ENCODE measurements around the gene ARHGAP10.
"Not testable (repeated sequence)": the region's sequence is repeated elsewhere in the genome, so short reads cannot be mapped to it uniquely, and the experiment has no call there.

ARHGAP10 gene

DNA sequence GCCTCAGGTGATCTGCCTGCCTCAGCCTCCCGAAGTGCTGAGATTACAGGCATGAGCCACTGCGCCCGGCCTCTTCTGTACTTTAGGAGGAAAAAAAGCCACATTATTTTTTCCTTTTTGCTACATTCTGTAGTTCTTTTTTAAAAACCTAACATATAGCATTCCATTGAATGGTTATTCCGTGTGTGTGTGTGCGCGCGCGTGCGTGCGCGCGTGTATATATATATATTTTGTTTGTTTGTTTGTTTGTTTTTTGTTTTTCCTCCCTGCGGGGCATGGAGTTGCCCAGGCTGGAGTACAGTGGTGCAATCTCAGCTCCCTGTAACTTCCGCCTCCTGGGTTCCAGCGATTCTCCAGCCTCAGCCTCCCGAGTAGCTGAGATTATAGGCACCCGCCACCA is 59.5 kb downstream of the ARHGAP10 start:
- WGBS, 2 experiments = 97 to 98% methylated on average over 16 to 17 of the region's 17 CpGs
- no peak overlapping the region for H3K4me3 ChIP-seq (ENCODE audit: insufficient read depth, low read depth, low read length)
- no peaks in the 10 kb centered on the region for H3K27me3 ChIP-seq (ENCODE audit: control insufficient read depth, insufficient read depth, low read length, poor library complexity, severe bottlenecking)
- no peaks in the 10 kb centered on the region for H3K9me3 ChIP-seq (ENCODE audit: control insufficient read depth, low read length)
- H3K4me1 ChIP-seq (ENCODE audit: control insufficient read depth, insufficient read depth, low read length) = peaks cover 9% of the 10 kb centered on the region
- H3K27ac ChIP-seq (ENCODE audit: insufficient read depth, low read depth, low read length, poor library complexity, severe bottlenecking) = no peak overlapping the region
- no peaks in the 10 kb centered on the region for H3K36me3 ChIP-seq (ENCODE audit: control insufficient read depth, insufficient read depth, low read length)

DNA sequence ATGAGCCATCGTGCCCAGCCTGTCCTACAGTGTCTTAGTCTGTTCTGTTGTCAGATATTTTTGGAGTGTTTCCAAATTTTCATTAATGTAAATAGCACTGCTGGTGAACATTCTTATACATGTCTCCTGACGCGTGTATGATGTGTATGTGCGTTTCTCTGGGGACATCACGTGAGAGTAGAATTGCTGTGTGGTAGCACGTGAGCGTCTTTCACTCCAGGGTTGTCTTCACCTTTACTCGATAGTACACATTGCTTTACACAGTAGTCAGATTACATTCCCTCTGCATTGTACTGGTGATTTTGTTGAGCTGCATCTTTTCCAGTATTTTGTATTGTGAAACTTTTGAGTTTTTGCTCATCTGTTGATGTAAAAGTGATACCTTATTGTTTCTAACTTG is 60.0 kb downstream of the ARHGAP10 start:
- Histone ChIP-seq H3K9me3 (ENCODE audit: control insufficient read depth, low read length) (no peaks in the 10 kb centered on the region), H3K27me3 (ENCODE audit: control insufficient read depth, insufficient read depth, low read length, poor library complexity, severe bottlenecking) (no peaks in the 10 kb centered on the region), H3K4me3 (ENCODE audit: insufficient read depth, low read depth, low read length) (no peak overlapping the region), H3K36me3 (ENCODE audit: control insufficient read depth, insufficient read depth, low read length) (no peaks in the 10 kb centered on the region), H3K4me1 (ENCODE audit: control insufficient read depth, insufficient read depth, low read length) (peaks cover 5% of the 10 kb centered on the region), H3K27ac (ENCODE audit: insufficient read depth, low read depth, low read length, poor library complexity, severe bottlenecking) (no peak overlapping the region)
- 96 to 97% methylated on average over 7 to 8 of the region's 8 CpGs for WGBS, 2 experiments

DNA sequence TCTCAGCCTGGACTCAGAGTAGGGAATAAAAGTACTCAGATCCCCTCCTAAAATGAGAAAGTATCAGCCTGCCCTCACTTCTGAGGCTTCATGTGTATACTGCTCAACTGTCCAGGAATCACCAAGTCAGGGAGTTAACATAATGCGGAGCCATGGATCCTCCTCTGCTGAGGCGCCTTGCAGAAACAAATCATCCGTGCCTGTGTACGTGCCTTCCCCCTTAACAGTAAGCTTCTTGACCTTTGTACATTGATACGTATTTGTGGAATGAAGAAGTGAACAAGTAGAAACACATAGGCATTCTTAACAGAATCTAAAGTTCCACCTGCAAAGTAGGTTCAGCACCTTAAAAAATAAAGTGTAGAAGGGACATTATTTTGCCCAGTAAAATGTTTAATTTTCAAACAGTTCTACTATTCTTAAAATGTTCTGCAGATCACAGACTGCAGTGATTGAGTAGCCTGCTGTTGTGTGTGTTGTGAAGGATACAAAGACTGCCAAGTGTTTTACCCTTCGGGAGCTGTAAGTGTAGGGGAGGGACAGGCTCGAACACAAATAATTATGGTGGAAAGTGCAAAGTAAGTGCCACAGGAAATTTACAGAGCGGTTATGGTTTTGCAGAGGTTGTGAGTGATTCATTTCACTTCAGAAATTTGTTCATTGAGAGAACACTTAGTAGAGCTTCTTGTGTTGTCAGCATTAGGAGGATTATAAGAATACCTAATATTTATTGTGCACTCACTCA is 61.9 kb downstream of the ARHGAP10 start:
- Histone ChIP-seq H3K27ac (ENCODE audit: insufficient read depth, low read depth, low read length, poor library complexity, severe bottlenecking) (no peak overlapping the region), H3K4me3 (ENCODE audit: insufficient read depth, low read depth, low read length) (no peak overlapping the region), H3K4me1 (ENCODE audit: control insufficient read depth, insufficient read depth, low read length) (no peaks in the 10 kb centered on the region), H3K27me3 (ENCODE audit: control insufficient read depth, insufficient read depth, low read length, poor library complexity, severe bottlenecking) (no peaks in the 10 kb centered on the region), H3K9me3 (ENCODE audit: control insufficient read depth, low read length) (no peaks in the 10 kb centered on the region), H3K36me3 (ENCODE audit: control insufficient read depth, insufficient read depth, low read length) (no peaks in the 10 kb centered on the region)
- WGBS, 2 experiments = 89 to 93% methylated on average over 8 of the region's 8 CpGs

DNA sequence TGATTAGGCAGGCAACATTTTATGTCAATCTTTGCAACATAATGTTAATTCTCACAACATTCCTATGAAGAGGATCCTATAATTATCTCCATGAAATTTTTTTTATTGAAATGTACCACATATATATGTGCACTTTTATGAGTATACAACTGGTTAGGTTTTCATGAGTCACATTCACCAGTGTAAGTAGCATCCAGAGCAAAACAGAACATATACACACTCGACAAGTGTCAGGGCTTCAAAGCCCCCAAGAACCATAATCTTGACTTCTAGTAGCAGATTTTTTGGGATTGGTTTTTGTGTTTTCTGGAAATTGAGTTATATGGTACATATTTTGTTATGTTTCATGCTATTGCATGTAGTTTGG is 62.4 kb downstream of the ARHGAP10 start:
- H3K4me1 ChIP-seq (ENCODE audit: control insufficient read depth, insufficient read depth, low read length) = no peaks in the 10 kb centered on the region
- no peak overlapping the region for H3K27ac ChIP-seq (ENCODE audit: insufficient read depth, low read depth, low read length, poor library complexity, severe bottlenecking)
- H3K36me3 ChIP-seq (ENCODE audit: control insufficient read depth, insufficient read depth, low read length) = no peaks in the 10 kb centered on the region
- no peak overlapping the region for H3K4me3 ChIP-seq (ENCODE audit: insufficient read depth, low read depth, low read length)
- H3K9me3 ChIP-seq (ENCODE audit: control insufficient read depth, low read length) = no peaks in the 10 kb centered on the region
- no peaks in the 10 kb centered on the region for H3K27me3 ChIP-seq (ENCODE audit: control insufficient read depth, insufficient read depth, low read length, poor library complexity, severe bottlenecking)
- 100% methylated on average over 1 of the region's 1 CpG for WGBS, 2 experiments

DNA sequence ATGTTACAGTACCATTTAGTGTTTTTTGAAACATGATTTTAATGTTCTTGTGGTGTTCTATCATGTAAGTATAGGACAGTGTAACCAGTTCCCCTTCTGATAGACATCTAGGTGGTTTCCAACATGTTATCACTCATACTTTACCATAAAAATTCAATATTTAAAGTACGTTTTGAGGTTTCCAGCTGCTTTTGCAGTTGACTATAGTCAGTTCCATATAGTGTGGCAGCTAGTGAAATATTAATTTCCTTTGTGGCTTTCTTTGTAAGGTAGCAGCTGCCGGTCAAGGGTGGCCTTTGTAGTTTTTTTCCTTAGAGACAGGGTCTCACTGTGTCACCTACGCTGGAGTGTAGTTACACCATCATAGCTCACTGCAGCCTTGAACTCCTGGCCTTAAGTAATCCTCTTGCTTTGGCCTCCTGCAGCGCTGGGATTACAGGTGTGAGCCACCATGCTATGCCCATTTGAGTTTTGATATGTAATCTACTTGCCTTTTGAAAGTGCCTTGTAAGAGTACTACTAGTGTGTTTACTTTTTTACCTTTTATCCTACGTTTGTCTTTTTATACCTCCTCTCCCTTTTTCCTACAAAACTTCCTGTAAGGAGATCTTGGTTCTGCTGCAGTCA is 63.0 kb downstream of the ARHGAP10 start:
- Histone ChIP-seq H3K4me3 (ENCODE audit: insufficient read depth, low read depth, low read length) (no peak overlapping the region), H3K36me3 (ENCODE audit: control insufficient read depth, insufficient read depth, low read length) (no peaks in the 10 kb centered on the region), H3K9me3 (ENCODE audit: control insufficient read depth, low read length) (no peaks in the 10 kb centered on the region), H3K4me1 (ENCODE audit: control insufficient read depth, insufficient read depth, low read length) (peaks cover under 1% of the 10 kb centered on the region), H3K27ac (ENCODE audit: insufficient read depth, low read depth, low read length, poor library complexity, severe bottlenecking) (no peak overlapping the region), H3K27me3 (ENCODE audit: control insufficient read depth, insufficient read depth, low read length, poor library complexity, severe bottlenecking) (no peaks in the 10 kb centered on the region)
- WGBS, 2 experiments = 72% methylated on average over 4 to 5 of the region's 5 CpGs

DNA sequence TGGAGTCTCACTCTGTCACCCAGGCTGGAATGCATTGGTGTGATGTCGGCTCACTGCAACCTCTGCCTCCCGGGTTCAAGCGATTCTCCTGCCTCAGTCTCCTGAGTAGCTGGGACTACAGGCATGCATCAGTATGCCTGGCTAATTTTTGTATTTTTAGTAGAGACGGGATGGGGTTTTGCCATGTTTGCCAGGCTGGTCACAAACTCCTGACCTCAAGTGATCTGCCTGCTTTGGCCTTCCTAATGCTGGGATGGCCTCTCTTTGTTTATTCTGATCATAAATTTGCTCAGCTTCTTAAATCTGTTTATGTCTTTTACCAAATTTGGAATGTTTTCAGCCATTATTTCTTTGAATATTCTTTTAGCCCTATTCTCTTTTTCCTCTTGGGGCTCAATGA is 67.2 kb downstream of the ARHGAP10 start:
- H3K9me3 ChIP-seq (ENCODE audit: control insufficient read depth, low read length); H3K36me3 ChIP-seq (ENCODE audit: control insufficient read depth, insufficient read depth, low read length); H3K27me3 ChIP-seq (ENCODE audit: control insufficient read depth, insufficient read depth, low read length, poor library complexity, severe bottlenecking); H3K4me1 ChIP-seq (ENCODE audit: control insufficient read depth, insufficient read depth, low read length); H3K4me3 ChIP-seq (ENCODE audit: insufficient read depth, low read depth, low read length); H3K27ac ChIP-seq (ENCODE audit: insufficient read depth, low read depth, low read length, poor library complexity, severe bottlenecking): not testable (repeated sequence)
- 87 to 89% methylated on average over 4 of the region's 4 CpGs for WGBS, 2 experiments

DNA sequence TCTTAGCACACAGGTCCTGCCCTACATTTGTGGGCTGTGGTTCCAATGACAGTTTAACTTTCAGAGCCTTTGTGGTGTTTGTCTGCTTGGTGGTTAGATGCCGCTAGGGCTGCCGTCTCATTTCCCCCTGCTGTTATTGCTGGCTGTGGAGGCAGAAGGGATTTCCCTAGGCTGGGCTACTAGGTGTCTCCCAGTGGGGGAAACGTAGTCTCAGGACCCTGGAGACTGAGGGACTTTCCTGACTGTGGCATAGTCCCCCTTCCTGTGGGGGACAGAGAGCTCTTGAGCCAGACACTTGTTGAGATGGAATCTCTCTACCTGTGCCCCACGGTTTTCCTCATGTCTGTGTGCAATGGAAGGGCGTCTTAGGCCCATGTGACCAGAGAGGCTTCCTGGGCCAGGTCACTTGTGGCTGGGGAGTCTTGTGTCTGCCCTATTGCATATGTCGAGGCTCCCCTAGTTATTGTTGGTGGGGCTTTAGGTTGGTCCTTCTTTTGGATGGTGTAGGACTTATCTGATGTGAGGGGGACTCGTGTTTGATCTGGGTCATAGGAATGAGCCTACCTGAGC is 68.2 kb downstream of the ARHGAP10 start:
- Histone ChIP-seq H3K36me3 (ENCODE audit: control insufficient read depth, insufficient read depth, low read length) (no peaks in the 10 kb centered on the region), H3K27me3 (ENCODE audit: control insufficient read depth, insufficient read depth, low read length, poor library complexity, severe bottlenecking) (no peaks in the 10 kb centered on the region), H3K27ac (ENCODE audit: insufficient read depth, low read depth, low read length, poor library complexity, severe bottlenecking) (no peak overlapping the region), H3K9me3 (ENCODE audit: control insufficient read depth, low read length) (no peaks in the 10 kb centered on the region), H3K4me3 (ENCODE audit: insufficient read depth, low read depth, low read length) (no peak overlapping the region), H3K4me1 (ENCODE audit: control insufficient read depth, insufficient read depth, low read length) (peaks cover 4% of the 10 kb centered on the region)
- WGBS, 2 experiments = 72 to 76% methylated on average over 7 of the region's 7 CpGs

DNA sequence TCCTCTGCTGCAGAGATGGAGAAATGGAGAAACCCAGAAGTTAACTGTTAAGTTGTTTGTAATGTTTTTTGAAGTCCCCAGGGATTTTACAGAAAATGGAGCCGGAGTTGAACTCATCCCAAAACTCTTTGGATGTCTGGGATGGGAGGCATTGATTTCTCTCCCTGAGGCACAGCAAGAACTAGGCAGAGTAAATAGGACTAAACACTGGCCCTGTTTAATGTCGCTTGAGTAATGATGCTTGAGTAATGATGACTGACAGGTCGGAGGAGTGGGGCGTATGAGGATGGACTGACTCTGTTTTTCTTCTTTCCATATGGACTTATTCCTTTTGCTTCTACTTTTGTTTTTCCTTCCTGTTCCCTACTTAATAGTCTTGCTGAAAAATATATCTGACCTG is 69.9 kb downstream of the ARHGAP10 start:
- Histone ChIP-seq H3K36me3 (ENCODE audit: control insufficient read depth, insufficient read depth, low read length) (no peaks in the 10 kb centered on the region), H3K4me3 (ENCODE audit: insufficient read depth, low read depth, low read length) (no peak overlapping the region), H3K9me3 (ENCODE audit: control insufficient read depth, low read length) (no peaks in the 10 kb centered on the region), H3K27me3 (ENCODE audit: control insufficient read depth, insufficient read depth, low read length, poor library complexity, severe bottlenecking) (no peaks in the 10 kb centered on the region), H3K27ac (ENCODE audit: insufficient read depth, low read depth, low read length, poor library complexity, severe bottlenecking) (no peak overlapping the region), H3K4me1 (ENCODE audit: control insufficient read depth, insufficient read depth, low read length) (peaks cover 4% of the 10 kb centered on the region)
- WGBS, 2 experiments = 88 to 89% methylated on average over 3 to 4 of the region's 4 CpGs

DNA sequence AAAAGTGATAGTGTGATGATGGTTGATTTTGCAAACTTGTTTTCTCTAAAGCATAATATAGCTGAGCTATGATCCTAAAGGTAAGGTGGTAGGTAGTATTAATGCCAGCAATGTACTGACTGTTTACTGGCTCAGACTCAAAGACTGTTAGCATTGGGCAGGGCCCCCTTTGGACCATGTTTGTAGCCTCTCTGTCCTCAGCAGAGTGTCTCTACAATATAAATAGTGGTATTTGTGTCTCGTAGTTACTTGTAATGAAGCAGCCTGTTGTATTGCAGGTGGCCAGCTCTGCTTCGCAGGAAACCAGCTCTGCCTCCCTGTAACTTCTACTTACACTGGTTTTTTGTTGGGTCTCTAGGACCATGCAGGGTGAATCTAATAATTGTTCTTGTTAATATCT is 70.5 kb downstream of the ARHGAP10 start:
- no peak overlapping the region for H3K4me3 ChIP-seq (ENCODE audit: insufficient read depth, low read depth, low read length)
- H3K36me3 ChIP-seq (ENCODE audit: control insufficient read depth, insufficient read depth, low read length) = no peaks in the 10 kb centered on the region
- peaks cover 4% of the 10 kb centered on the region for H3K4me1 ChIP-seq (ENCODE audit: control insufficient read depth, insufficient read depth, low read length)
- H3K27ac ChIP-seq (ENCODE audit: insufficient read depth, low read depth, low read length, poor library complexity, severe bottlenecking) = no peak overlapping the region
- WGBS, 2 experiments = 88 to 100% methylated on average over 2 of the region's 2 CpGs
- no peaks in the 10 kb centered on the region for H3K9me3 ChIP-seq (ENCODE audit: control insufficient read depth, low read length)
- no peaks in the 10 kb centered on the region for H3K27me3 ChIP-seq (ENCODE audit: control insufficient read depth, insufficient read depth, low read length, poor library complexity, severe bottlenecking)

DNA sequence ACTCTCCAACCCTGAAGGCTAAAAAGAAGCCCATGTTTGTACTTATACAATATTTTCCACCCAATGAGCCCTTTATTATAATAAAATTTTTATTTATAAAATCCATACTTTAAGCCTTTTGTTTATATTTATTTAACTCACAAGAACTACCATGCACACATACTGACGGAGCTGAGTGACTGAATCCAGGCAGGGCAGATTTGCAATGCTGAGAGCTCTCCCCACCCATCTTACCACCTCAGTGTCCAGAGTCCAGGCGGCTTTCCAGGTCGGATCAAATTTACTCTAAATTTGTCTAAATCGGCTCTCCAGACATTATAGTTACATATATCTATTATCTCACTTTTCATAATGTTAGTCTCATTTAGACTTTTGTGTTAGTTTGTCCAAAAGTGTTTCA is 74.1 kb downstream of the ARHGAP10 start:
- no peaks in the 10 kb centered on the region for H3K36me3 ChIP-seq (ENCODE audit: control insufficient read depth, insufficient read depth, low read length)
- H3K27me3 ChIP-seq (ENCODE audit: control insufficient read depth, insufficient read depth, low read length, poor library complexity, severe bottlenecking) = no peaks in the 10 kb centered on the region
- H3K4me1 ChIP-seq (ENCODE audit: control insufficient read depth, insufficient read depth, low read length) = no peaks in the 10 kb centered on the region
- no peaks in the 10 kb centered on the region for H3K9me3 ChIP-seq (ENCODE audit: control insufficient read depth, low read length)
- H3K27ac ChIP-seq (ENCODE audit: insufficient read depth, low read depth, low read length, poor library complexity, severe bottlenecking) = no peak overlapping the region
- WGBS, 2 experiments = 92% methylated on average over 3 to 4 of the region's 4 CpGs
- no peak overlapping the region for H3K4me3 ChIP-seq (ENCODE audit: insufficient read depth, low read depth, low read length)

Measured in ectodermal cell (in vitro differentiated cells).